WERI-Rb-1 (cell line): ENCODE results near the gene ADNP2.

ENCODE experiments used
- DNase-seq: peaks from one replicate; pipeline ENCODE4 v3.0.0-alpha.2; 2020
- H3K27ac ChIP-seq: fragments of 250-450 bp; sonication (Bioruptor Pico); 2 replicates; pipeline ENCODE4 v1.5.1; 2020; ENCODE audit warnings: mild to moderate bottlenecking, moderate library complexity
- H3K27me3 ChIP-seq: fragments of 250-450 bp; sonication (Bioruptor Pico); 2 replicates; pipeline ENCODE4 v1.5.1; 2021; ENCODE audit warnings: mild to moderate bottlenecking, low read depth, moderate library complexity; ENCODE audit not compliant: insufficient read depth, severe bottlenecking
- H3K36me3 ChIP-seq: fragments of 250-450 bp; sonication (Bioruptor Pico); 2 replicates; pipeline ENCODE4 v1.5.1; 2020; ENCODE audit warnings: mild to moderate bottlenecking, moderate library complexity
- H3K4me3 ChIP-seq: 2 replicates; pipeline ENCODE4 v1.5.1; 2011; ENCODE audit warnings: low read depth, mild to moderate bottlenecking, control low read depth, low read length
- H3K9me3 ChIP-seq: fragments of 250-450 bp; sonication (Bioruptor Pico); 2 replicates; pipeline ENCODE4 v1.5.1; 2021; ENCODE audit warnings: mild to moderate bottlenecking, moderate library complexity; ENCODE audit not compliant: severe bottlenecking
- TF ChIP-seq, protein P1 (sequence below): IDR thresholded peaks from 2 replicates; pipeline ENCODE4 v1.5.1; 2011; ENCODE audit warnings: low read depth, mild to moderate bottlenecking, control low read depth, inconsistent platforms, low read length

ADNP2 gene

DNA sequence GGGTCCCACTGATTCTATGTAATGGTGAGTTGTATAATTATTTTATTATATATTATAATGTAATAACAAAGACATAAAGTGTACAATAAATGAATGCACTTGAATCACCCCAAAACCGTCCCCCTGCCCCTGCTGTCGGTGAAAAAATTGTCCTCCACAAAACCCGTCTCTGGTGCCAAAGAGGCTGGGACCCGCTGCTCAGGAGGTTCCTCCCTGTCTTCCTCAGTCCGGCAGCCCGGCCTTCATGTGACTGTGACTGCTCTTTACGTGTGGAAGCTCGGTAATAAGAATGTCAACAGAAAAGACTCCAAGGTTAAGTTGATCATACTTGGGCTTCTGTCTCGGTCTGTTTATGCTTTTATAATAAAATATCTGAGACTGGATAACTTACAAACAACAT is 32.7 kb upstream of the ADNP2 start:
- TF ChIP-seq, protein P1, sequence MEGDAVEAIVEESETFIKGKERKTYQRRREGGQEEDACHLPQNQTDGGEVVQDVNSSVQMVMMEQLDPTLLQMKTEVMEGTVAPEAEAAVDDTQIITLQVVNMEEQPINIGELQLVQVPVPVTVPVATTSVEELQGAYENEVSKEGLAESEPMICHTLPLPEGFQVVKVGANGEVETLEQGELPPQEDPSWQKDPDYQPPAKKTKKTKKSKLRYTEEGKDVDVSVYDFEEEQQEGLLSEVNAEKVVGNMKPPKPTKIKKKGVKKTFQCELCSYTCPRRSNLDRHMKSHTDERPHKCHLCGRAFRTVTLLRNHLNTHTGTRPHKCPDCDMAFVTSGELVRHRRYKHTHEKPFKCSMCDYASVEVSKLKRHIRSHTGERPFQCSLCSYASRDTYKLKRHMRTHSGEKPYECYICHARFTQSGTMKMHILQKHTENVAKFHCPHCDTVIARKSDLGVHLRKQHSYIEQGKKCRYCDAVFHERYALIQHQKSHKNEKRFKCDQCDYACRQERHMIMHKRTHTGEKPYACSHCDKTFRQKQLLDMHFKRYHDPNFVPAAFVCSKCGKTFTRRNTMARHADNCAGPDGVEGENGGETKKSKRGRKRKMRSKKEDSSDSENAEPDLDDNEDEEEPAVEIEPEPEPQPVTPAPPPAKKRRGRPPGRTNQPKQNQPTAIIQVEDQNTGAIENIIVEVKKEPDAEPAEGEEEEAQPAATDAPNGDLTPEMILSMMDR: no peak
- DNase-seq: no peak
- Histone ChIP-seq H3K27ac (no peak overlapping the region), H3K9me3 (peaks cover 9% of the 10 kb centered on the region), H3K36me3 (no peaks in the 10 kb centered on the region; the same call in 1 of the 2 replicates), H3K4me3 (no peak overlapping the region), H3K27me3 (no peaks in the 10 kb centered on the region)

DNA sequence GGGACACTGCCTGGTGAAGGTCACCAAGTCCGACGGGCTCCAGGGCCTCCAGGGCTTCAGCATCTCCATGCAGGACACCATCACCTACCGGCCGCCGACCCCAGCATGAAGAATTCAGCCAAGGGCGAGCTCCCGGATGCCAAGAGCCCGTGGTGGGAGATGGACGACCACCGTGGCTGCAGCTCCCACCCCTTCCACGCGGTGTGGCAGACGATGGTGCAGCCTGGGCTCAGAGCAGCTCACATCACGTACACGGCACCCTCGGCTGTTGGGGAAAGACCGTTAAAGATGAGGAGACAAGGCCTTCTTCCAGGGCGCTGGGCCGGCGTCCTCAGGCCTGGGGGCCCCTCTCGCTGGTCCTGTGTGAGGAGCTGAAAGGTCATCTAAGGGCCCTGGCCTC is 31.2 kb upstream of the ADNP2 start:
- no peak overlapping the region for H3K27ac ChIP-seq
- no peak for DNase-seq
- no peak overlapping the region for H3K4me3 ChIP-seq
- no peaks in the 10 kb centered on the region; the same call in 1 of the 2 replicates for H3K36me3 ChIP-seq
- H3K9me3 ChIP-seq: peaks cover 9% of the 10 kb centered on the region
- H3K27me3 ChIP-seq: no peaks in the 10 kb centered on the region
- TF ChIP-seq, protein P1: no peak

DNA sequence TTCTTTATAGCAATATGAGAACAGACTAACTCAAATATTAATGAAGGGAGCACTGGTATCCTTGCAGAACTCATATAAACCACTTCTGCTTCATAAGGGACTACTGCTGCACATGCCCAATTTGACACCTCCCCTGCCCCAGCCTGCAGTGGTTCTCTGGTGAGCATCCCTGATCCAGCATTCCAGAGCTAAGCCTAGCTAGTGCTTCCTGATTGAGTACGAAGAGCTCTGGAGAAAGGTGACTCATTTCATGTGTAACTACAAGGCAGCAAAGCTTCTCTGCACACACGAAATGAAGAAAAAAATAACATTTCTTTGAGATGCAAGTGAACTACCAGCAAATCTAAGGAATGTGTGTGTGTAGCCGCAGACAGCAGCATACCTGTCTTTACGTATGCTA is 22.8 kb upstream of the ADNP2 start:
- H3K27ac ChIP-seq: no peak overlapping the region
- TF ChIP-seq, protein P1: no peak
- peaks cover 10% of the 10 kb centered on the region for H3K9me3 ChIP-seq
- H3K27me3 ChIP-seq: no peaks in the 10 kb centered on the region
- no peak for DNase-seq
- no peak overlapping the region for H3K4me3 ChIP-seq
- H3K36me3 ChIP-seq: no peaks in the 10 kb centered on the region

DNA sequence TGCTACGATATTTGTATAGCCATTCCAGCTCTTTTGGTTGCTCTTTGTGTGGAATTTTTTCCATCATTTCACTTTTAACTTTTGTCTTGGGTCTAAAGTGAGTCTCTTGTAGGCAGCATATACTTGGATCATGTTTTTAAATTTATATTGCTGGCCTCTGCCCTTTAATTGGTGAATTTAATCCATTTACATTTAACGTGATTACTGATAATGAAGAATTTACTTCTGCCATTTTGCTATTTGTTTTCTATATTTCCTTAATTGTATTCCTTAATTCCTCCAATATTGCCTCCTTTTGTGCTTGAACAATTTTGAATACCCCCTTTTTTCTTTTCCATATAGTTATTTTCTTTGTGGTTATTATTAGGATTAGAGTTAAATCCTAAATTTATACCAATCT is 21.0 kb upstream of the ADNP2 start:
- Histone ChIP-seq H3K4me3 (no peak overlapping the region), H3K9me3 (peaks cover 10% of the 10 kb centered on the region), H3K27ac (no peak overlapping the region), H3K36me3 (no peaks in the 10 kb centered on the region), H3K27me3 (no peaks in the 10 kb centered on the region)
- no peak for DNase-seq
- TF ChIP-seq, protein P1: no peak

DNA sequence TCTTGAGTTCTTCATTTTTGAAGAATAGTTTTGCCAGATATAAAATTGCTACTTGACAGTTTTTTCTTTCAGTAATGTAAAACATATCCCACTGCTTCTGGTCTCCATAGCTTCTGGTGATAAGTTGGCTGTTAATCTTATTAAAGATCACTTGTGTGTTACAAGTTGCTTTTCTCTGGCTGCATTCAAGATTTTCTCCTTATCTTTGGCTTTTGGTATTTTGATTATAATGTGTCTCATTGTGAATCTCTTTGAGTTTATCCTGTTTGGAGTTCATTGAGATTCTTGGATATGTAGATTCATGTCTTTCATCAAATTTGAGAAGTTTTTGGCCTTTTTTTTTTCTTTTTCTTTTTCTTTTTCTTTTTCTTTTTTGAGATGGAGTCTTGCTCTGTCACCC is 20.2 kb upstream of the ADNP2 start:
- Histone ChIP-seq H3K9me3 (peaks cover 10% of the 10 kb centered on the region), H3K27ac (no peak overlapping the region), H3K36me3 (no peaks in the 10 kb centered on the region), H3K27me3 (no peaks in the 10 kb centered on the region), H3K4me3 (no peak overlapping the region)
- TF ChIP-seq, protein P1: no peak
- no peak for DNase-seq

DNA sequence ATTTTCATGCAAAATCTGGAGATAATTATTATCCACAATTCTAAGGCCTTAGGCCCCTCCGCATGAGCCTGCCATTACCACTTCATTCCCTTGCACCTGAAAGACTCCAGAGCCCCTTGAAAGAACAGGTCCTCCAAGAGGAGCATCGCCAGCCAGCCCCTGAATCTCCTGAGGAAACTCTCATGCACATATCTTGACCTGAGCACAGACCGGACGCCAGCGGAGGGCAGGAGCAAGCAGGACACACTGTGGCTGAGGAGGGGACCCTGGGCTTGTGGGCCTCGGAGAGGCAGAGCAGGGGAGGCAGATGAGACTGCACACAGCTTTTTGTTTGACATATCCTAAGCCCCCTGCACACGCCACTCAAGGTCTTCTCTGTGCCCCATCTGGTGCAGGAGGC is 13.6 kb upstream of the ADNP2 start:
- TF ChIP-seq, protein P1: no peak
- Histone ChIP-seq H3K27ac (no peak overlapping the region), H3K4me3 (no peak overlapping the region), H3K27me3 (no peaks in the 10 kb centered on the region), H3K9me3 (no peaks in the 10 kb centered on the region), H3K36me3 (no peaks in the 10 kb centered on the region)
- DNase-seq: no peak
